Stimulated activated naive CD4-positive, alpha-beta T cell treated with Interleukin-2 at 50 U/mL for 16 hours (primary cell): Measurements from ENCODE around the gene OR10AG1.

Experiments used
- DNase-seq: peaks from one replicate; lab custom pipeline; 2025; lab: John Stamatoyannopoulos, UW

OR10AG1 gene

GRCh38 chr11:55969845-55970244 is at the start of gene OR10AG1:
Gene OR10AG1 (minus strand): TSS chr11:55969945. CDS start chr11:55969907, 38 bp downstream.
- no peak for DNase-seq

GRCh38 chr11:56013805-56014204 is 44.1 kb upstream of the OR10AG1 start:
- no peak for DNase-seq

GRCh38 chr11:56010716-56011115 is 41.0 kb upstream of the OR10AG1 start:
- DNase-seq = no peak

DNA sequence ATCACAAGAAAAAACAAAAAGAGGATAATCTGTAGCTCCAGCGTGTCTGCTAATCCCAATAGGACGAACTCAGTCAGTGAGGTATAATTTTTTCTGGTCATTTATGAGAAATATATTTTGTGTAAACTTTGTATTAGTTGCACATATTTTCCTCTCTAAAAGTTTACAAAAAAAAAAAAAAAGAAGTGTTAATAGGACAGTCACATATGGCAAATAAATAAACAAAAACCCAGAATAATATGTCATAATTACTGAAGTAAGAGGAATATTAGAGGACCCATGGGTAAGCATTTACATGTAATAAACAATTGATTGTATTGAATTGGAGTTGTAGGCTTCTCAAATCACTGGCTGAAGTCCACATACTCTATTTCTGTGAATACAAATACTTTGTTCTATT is 24.8 kb upstream of the OR10AG1 start, which contains the start of gene OR5F1:
OR5F1 (minus strand) TSS at position 101 of the 400 bp plus-strand sequence; CDS start at position 101, 0 bp downstream.
- no peak for DNase-seq

DNA sequence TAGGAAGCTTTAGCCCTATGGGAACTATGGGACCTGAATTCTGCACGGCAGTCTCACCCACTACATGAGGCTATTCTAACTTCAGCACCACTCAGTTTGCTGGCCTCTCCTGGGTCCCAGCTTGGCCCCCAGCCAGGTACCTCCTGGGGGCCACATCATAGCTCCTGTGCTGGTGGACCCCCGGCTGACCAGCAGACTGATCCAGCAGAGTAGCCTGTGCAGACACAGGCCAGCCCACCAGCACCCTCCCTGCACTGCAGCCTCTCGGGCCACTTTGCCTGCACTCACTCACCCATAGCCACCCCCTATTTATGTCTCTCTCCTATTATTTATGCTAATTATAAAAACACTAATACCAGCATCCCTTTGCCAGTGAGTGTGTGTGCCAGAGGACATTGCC is 1.2 kb upstream of the OR10AG1 start:
- DNase-seq = no peak

DNA sequence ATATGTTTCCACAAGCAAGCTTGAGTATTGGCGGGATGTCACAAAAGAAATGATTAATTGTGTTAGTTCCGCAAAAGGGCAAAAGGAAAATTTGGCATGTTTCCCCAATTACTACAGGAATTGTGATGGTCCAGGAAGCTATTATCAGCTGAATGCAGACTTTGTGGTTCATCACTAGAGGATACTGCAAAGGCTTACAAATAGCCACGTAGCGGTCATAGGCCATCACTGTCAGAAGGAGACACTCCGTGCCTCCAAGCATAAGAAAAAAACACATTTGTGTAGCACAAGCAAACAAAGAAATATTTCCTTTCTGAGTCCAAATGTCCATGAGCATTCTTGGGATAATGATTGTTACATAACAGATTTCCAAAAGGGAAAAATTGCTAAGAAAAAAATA is 1.8 kb downstream of the OR10AG1 start:
- no peak for DNase-seq

- no peak for DNase-seq
Observed at GRCh38 chr11:55966391-55966790, 3.4 kb downstream of the OR10AG1 start.

- no peak for DNase-seq
Observed at GRCh38 chr11:55956521-55956920, 13.2 kb downstream of the OR10AG1 start.

GRCh38 chr11:55949330-55949729 is 20.4 kb downstream of the OR10AG1 start:
- DNase-seq = no peak

- no peak for DNase-seq
Observed at GRCh38 chr11:55942785-55943392, 26.9 kb downstream of the OR10AG1 start.

DNA sequence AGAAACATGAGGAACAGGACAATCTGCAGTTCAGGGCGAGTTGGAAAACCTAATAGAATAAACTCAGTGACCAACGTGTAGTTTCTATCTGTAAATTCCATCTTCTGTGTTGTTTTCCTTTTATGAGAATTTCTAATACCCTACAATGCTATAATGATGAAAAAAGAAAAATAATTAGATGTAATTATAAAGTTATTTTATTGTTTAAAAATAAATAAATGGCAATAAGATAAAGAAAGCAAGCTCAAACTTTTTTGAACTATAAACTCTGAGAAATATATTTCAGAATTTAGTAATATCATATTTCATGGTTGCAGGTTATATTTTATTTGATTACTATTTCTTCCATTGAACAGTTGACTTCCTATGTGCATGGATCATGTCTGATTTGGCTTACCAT is 33.4 kb downstream of the OR10AG1 start, which contains the start of gene OR5I1:
OR5I1 (minus strand) TSS at position 101 of the 400 bp plus-strand sequence; CDS start at position 101, 0 bp downstream.
- DNase-seq = no peak

DNA sequence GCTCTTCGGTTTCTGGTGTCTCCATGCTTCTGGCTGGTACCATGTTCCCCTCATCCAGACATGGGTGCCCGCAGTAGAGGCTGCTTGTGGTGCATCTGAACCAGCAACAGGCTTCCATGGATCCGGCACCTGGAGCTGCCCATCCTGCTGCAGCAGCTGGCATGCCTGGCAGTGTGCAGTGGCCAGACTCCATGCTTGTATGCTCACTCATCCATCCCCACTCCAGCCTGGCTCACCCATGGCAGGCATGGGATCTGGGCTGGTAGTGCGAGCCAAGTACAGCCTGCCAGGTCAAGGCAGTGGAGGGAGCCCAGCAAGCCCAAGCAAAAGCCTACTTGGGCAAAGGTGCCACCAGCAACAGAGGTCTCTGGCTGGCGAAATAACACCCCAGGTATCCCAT is 49.2 kb downstream of the OR10AG1 start:
- no peak for DNase-seq
